G401 (cell line): ENCODE measurements around the gene SLC17A2. TPM values are rescaled to one million over a fixed set of nuclear protein-coding genes. Genes with fewer than 3 reads are reported as not detected.

Source experiments
- DNase-seq: peaks from one replicate; pipeline ENCODE4 v3.0.0-alpha.2; 2015; ENCODE audit warnings: low spot score
- in situ Hi-C: cut with HindIII; loops from 2 replicates; pipeline ENCODE4 v1.10.0; 2016; ENCODE audit warnings: low sequenced_read_pairs, mixed read lengths
- total RNA-seq: library from RNA; depleted of rRNA; stranded (reverse); fragments of >200 nt; shearing (Covaris generic); gene quantifications from 2 replicates; pipeline ENCODE4 v1.2.3, GENCODE V29; 2014

The SLC17A2 gene
- total RNA-seq, 1 experiment from 2014 or later: not detected

DNA sequence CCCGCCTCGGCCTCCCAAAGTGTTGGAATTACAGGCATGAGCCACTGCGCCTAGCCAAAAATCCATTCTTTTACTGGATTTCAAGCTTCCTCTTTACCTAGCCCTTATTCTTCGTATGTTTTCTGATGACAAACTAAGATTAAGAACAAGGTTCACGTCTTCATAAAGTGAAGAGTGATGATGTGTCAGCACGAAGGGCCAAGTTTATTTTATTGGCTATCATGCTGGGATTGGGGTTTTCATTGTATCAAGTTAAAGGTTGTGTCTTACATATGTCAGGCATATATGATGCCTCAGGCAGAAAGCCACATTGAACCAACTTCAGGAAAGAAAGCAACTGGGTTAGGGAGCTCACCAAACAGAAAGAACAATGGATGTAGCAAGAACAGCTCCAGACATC, 36.7 kb downstream of the SLC17A2 start:
- DNase-seq: no peak
- in situ Hi-C loops: no loop called here

DNA sequence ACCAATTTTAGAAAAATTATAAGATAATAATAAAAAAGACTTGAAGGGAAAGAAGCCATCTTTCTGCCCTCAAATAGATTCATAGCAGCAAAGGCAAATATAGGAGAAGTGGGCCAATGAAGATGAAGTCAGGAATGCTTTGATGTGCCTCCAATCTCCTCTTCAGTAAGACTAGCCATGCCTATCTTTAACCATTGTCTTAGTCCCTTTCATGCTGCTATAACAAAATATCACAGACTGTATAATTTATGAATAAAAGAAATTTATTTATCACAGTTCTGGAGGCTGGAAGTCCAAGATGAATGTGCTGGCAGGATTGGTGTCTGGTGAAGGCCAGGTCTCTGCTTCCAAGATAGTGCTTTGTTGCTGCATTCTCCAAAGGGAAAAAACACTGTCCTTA, 37.6 kb downstream of the SLC17A2 start:
- DNase-seq: no peak
- in situ Hi-C loops: no loop called here

DNA sequence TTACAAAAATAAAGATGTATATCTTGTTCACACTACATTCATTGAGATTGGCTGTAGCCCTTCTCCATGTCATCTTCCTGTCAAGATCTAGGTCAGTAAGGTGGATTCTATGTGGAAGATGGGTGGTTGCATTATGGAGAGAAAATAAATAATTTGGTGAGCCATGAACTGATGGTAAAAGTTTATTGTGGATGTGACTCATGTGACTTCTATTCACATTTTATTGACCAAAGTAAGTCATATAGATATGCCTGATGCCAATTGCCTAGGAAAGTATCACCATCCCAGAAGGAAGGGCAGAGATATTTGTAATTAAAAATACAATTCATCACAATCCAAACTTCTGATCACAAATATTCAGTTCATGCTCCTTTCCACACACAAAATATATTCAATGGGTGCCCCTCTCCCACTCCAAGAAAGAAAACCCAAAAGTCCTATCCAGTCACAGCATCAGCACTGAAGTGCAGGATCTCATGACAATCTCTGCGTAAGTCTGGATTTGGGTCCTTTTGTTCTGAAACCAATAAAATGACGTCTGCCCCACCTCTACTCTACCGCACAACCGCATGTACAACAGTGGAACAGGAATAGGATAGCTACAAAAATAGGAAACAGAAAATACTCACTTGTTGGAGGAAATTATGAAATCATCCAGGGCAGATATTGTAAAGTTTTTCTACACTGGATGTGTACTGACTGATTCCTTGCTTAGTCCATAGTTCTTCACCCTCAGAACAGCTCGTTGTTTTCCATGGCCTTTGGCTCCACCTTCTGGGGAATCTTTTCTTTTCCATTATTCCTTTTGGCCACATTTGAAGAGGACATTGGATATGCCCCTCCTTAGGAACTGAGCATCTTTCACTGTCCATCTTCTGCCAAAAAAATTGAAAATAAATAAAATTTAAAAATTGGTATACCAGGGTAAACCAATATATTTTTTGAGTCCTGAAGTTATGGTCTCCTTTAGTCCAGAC, 40.3 kb downstream of the SLC17A2 start:
- peak; percentile 72 for DNase-seq
- in situ Hi-C loops: no loop called here

- in situ Hi-C loops: no loop called here
- DNase-seq: no peak
Observed at GRCh38 chr6:25888626-25889025, 41.9 kb downstream of the SLC17A2 start.

DNA sequence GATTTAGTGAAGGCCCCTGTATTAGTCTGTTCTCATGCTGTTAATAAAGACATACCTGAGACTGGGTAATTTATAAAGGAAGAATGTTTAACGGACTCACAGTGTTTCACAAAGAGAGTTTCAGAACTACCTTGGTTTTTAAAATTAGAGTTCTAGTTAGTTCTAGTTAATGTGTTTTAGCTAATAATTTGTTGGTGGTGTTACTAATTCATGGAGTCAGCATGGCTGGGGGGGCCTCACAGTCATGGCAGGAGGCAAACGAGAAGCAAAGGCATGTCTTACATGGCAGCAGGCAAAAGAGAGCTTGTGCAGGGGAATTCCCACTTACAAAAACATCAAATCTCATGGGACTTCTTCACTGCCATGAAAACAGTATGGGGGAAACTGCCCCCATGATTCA, 44.4 kb downstream of the SLC17A2 start:
- in situ Hi-C loops: no loop called here
- DNase-seq: no peak

DNA sequence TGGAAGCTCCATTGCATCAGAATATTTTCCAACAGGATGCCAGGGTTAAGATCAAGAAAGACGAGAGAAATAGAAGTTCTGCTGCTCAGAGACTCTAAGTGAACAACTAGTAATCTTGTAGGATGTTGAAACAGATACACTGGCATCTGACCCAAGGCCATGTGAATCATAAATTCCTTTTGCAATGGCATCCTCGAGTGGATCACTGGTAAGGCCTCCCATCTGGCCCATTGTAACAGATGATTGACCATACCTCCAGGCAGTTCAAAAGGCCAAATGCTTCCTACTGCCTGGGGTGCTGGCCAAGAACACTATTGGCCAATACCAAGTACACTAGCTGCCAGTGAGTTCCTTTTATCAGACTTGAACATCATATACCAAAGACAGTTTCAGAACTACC, 46.5 kb downstream of the SLC17A2 start:
- no peak for DNase-seq
- in situ Hi-C loops: no loop called here

GRCh38 chr6:25883536-25883935, 47.0 kb downstream of the SLC17A2 start:
- in situ Hi-C loops: no loop called here
- no peak for DNase-seq

DNA sequence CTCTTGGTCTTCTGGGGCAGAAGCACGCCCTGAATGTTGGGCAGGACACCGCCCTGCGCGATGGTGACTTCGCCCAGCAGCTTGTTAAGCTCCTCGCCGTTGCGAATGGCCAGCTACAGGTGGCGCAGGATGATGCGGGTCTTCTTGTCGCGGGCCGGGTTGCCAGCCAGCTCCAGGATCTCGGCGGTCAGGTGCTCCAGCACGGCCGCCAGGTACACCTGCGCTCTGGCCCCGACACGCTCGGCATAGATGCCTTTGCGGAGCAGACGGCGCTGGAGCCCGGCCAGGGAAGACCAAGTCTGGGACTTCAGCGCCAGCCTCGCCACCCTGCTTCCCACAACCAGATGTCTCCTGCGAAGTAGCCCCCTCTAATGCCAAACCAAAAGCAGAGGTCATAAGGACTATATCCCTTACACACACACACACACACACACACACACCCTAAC, 48.4 kb downstream of the SLC17A2 start:
- in situ Hi-C loops: no loop called here
- DNase-seq: no peak

DNA sequence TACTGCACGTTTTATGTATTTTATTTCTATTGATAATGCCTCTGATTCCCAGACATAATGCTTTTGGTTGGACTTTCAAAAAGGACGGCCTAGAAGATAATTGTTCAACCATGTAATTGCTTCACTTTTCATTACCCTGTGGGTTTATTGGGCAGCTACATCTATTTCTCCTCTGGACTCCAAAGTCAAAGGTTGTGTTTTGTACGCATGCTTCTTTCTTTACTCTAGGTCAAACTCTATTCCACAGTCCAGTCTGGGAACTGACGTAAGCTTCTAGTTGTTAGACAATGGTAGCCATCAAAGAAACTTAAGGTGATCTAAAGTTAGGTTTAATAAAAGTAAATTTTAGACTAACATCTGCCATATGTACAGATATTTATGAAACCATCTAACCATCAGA, 49.9 kb downstream of the SLC17A2 start:
- in situ Hi-C loops: no loop called here
- DNase-seq: no peak

DNA sequence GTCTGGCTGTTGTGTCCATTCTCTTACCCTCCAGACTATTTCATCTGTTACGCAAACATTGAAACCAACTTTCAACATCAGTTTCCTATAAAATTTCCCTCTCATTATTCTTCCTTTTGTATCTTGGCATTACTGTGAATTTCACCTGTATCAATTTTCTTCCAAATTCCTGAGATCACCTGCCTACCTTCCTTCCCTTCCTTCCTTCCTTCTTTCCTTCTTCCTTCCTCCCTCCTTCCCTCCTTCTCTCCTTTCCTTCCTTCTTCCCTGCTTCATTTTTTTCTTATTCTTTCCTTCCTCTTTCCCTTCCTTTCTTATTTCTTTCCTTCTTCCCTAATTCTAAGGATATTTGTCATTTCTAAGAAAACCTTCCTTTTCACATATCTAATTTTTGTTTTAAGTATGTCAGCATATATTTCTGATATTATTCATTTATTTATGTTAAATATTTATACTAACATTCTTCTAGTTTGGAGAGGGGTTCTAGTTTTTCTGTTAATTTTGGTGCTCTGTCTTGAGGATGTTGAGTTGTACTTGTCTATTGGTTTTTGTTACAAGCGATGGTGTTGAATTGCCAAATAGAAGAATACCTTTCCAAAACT, 51.7 kb downstream of the SLC17A2 start:
- no peak for DNase-seq
- in situ Hi-C loops: no loop called here

DNA sequence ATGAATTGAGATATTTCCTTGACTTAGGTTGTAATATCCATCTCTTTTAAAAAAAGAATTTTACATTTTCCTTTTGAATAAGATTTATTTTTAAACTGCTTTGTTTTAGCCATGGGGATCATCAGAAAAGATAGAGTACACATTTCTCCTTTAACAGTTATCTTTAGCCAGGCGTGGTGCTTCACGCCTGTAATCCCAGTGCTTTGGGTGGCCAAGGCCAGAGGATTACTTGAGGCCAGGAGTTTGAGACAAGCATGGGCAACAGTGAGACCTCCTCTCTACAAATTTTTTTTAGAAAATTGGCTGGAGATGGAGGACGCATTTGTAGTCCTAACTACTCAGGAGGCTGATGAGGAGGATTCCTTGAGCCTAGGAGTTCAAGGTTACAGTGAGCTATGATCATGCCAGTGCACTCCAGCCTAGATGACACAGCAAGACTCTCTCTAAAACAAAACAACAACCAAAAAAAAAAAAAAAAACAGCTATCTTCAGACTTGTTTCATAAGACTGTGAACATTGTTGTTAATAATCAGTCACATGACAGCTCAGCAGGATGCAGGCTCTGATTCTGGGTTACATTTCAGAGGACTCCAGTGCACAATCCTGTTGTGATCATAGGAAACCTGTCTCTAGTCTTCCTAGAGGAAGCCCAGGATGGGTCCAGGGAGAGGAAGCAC, 54.4 kb downstream of the SLC17A2 start:
- in situ Hi-C loops: no loop called here

DNA sequence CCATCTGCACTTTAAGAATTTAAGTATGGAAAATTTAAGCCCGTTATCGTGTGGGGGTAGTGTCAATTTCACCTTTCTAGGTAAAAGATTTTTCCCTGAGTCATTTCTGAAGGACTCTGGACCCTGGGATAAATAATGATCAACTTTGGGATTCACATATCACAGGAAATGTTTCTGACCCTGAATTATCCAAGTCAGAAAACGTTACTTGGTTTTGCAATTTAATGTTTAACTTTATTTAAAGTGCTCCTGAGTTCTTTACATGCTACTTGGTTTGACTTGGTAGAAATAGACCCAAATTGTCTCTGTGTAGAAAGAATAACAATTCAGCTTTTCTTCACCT, 55.0 kb downstream of the SLC17A2 start:
- in situ Hi-C loops: no loop called here
- no peak for DNase-seq

More for the DNA sequence above, 54.4 kb downstream of the SLC17A2 start:
- DNase-seq: no peak

DNA sequence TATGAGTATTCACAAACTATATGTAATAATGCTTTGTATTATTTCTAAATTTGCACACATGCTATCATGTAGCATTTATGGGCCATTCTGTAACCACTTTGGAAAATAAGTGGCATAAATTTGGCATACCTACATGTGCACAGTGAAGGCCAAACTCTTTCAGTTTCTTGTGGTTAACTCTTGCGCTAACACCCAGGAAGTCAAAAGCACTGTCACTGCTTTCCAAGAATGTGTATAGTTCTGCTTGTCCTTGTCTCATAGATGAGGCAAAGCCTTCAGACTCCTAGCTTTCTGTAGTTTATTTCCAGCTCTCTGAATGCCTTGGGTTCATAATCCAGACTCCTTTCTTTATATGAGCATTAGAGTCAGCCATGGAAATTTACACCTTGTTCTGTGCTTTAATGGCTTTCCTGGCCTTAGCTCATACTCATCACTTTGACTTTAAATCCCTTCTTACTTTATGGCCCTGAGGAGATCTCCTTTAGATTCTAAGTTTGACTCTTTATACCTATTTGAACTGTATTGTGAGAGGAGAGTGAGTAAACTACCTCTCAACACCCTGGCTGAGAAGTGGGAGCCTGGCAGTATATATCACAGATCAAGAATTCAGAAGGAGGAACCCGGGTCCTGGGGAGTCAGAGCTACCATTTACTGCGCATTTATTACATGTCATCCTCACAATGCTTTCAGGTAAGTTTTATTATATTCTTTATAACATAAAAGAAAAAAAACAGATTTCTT, 55.5 kb downstream of the SLC17A2 start:
- no peak for DNase-seq
- in situ Hi-C loops: no loop called here

- in situ Hi-C loops: no loop called here
- DNase-seq: no peak
Observed at GRCh38 chr6:25874118-25874517, 56.4 kb downstream of the SLC17A2 start, which contains the start of gene SLC17A3. SLC17A3 (minus strand) TSS chr6:25874243; CDS start chr6:25868387, 5,856 bp downstream.

- no peak for DNase-seq
- in situ Hi-C loops: no loop called here
Observed at GRCh38 chr6:25872814-25873213, 57.7 kb downstream of the SLC17A2 start.

DNA sequence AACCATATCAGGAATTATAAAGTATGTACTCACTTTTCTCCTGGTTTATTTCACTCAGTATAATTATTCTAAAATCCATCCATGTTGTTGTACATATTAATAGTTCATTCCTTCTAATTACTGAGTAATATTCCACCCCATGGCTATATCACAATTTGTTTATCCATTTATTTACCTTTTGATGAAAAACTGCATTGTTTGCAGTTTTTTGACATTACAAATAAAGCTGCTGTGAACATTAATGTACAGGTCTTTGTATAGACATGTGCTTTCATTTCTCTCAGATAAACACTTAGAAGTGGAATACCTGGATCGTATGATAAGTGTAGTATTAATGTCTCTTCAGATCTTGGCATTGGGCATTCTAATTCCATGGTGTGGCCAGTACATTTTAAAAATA, 60.7 kb downstream of the SLC17A2 start:
- in situ Hi-C loops: no loop called here
- DNase-seq: no peak

DNA sequence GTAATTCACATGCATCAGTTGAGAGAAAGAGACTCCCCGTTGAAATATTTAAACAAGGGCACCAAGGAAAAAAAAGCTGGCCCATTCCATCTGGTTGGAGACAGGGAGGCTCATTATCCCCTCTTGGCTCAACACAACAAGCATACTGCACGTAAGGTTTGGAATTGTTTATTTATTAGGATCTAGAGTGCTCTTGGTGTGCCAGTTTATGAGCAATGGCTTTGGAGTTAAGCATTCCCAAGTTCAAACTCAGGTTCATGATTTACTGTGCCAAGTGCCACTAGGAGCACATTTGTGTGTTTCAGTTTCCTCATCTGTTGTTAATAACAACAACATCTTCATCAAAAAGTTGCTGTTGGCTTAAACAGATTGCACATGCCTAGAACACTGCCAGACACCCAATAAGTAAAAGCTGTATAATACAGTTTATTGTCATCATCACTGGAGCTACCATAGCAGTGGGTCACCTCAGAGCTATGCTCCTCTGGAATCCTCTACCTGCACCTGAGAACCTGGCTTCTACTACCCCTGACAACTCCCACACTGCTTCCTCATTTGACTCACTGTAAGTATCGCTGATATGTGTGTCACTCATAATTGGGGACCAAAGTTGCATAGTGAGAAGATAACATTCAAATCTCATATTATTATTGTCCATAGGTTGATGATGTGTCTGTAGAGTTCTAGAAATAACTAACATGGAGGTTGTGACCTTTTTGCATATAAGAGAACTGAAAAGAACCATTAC, 61.9 kb downstream of the SLC17A2 start:
- in situ Hi-C loops: no loop called here
- no peak for DNase-seq

DNA sequence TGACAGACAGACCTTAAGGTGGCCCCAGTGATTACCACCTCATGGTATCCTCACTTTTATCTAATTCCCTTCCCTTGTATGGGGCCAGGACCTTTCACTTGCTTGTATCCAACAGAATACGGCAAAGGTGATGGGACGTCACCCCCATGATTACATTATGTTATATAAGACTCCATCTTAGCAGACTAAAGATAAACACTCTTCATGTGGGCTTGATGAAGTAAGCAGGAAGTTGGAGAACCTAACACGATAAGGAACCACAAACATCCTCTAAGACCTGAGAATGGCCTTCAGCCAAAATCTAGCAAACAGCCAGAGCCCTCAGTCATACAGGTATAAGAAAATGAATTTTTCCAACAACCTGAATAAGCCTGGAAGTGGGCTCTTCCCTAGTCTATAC, 64.5 kb downstream of the SLC17A2 start:
- in situ Hi-C loops: no loop called here
- DNase-seq: no peak

DNA sequence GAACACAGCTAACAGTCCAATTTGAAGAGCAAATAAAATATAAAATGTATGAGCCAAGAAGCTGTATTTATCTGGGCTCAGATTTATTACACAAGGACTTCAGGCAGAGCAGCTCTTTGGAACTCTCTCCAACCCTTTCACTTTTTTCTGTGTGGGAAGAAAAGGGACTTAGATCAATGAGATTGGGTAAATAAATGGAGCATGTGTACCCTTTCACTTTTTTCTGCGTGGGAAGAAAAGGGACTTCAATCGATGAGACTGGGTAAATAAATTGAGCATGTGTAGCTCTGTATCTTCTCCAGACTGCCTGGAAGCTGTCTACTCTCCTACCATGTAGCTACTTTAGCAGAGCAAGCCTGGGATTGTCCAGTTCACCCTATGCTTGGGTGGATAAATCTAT, 67.1 kb downstream of the SLC17A2 start:
- in situ Hi-C loops: no loop called here

More for the DNA sequence above, 67.1 kb downstream of the SLC17A2 start:
- DNase-seq: no peak
